ENCODE measurements around the gene TIFAB. TPM values are rescaled to one million over a fixed set of nuclear protein-coding genes. Genes with fewer than 3 reads are reported as not detected.
A peak's percentile ranks its signal among the peaks of the same experiment; 100 is the strongest.

Gene TIFAB
- total and polyA plus RNA-seq, 8 donors, result 0.12 to 0.21 TPM; not detected in 6

DNA sequence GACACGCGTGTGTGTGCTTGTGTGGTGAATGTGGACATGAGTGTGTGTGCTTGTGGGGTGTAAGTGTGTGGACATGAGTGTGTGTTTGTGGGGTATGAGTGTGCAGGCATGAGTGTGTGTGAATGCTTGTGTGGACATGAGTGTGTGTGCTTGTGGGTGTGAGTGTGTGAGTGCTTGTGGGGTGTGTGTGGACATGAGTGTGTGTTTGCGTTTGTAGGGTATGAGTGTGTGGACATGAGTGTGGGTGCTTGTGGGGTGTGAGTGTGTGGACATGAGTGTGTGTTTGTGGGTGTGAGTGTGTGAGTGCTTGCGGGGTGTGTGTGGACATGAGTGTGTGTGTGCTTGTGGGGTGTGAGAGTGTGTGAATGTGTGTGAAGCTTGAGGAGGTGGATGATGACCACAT, 29.8 kb upstream of the TIFAB start:
- WGBS, 2 donors, result 85 to 92% methylated on average over 4 of the region's 4 CpGs
- H3K27me3 ChIP-seq, result peaks cover 0 to 3% (median 0%) of the 10 kb centered on the region in 4 donors

GRCh38 chr5:135481387-135481786, 29.2 kb upstream of the TIFAB start:
- DNase-seq (no peak), FAIRE-seq (no peak), ATAC-seq (peak in 2 of 4 donors; percentile 13 to 41)
- no peak for TF ChIP-seq CTCF (IDR thresholded peaks at IDR 0.05)
- Histone ChIP-seq H3K4me1 (no peaks in the 10 kb centered on the region), H3K4me3 (no peak overlapping the region), H3K36me3 (no peaks in the 10 kb centered on the region), H3K9me3 (no peaks in the 10 kb centered on the region), H3K27ac (no peak overlapping the region), H3K27me3 (peaks cover 0 to 3% (median 0%) of the 10 kb centered on the region in 4 donors)
- 54 to 58% methylated on average over 5 of the region's 5 CpGs for WGBS, 2 donors
- intact Hi-C loops (cut with DNase I), result no loop called here

More for the DNA sequence above, 29.8 kb upstream of the TIFAB start:
- H3K4me1 ChIP-seq, result no peaks in the 10 kb centered on the region
- no peak overlapping the region for H3K4me3 ChIP-seq
- FAIRE-seq (no peak), ATAC-seq (no peak), DNase-seq (no peak)
- intact Hi-C loops (cut with DNase I), result no loop called here
- H3K9me3 ChIP-seq, result no peaks in the 10 kb centered on the region
- H3K36me3 ChIP-seq, result no peaks in the 10 kb centered on the region
- TF ChIP-seq CTCF (IDR thresholded peaks at IDR 0.05), result no peak
- H3K27ac ChIP-seq, result no peak overlapping the region

DNA sequence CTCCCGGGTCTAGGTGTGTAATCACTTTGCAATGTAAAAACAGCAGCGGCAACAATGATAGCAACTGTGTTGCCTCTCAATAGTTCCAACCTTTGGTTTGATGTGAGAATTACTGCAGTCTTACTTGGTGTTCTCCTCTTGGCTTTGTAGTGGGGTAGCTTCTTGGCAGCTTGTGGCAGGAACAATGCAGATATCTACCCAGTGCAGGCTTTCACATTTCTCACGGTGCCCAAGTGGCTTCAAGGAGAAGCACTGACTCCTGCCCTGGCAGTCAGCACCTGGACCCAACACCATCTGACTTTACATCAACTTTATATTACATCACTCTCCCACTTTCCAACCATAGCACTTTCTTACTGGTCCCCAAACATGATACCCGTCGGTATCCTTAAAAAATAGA, 28.4 kb upstream of the TIFAB start:
- no peak for TF ChIP-seq CTCF (IDR thresholded peaks at IDR 0.05)
- Histone ChIP-seq H3K4me3 (no peak overlapping the region), H3K4me1 (no peaks in the 10 kb centered on the region), H3K27ac (no peak overlapping the region), H3K27me3 (no peaks in the 10 kb centered on the region), H3K36me3 (no peaks in the 10 kb centered on the region), H3K9me3 (no peaks in the 10 kb centered on the region)
- FAIRE-seq (no peak), DNase-seq (no peak), ATAC-seq (no peak)
- intact Hi-C loops (cut with DNase I), result no loop called here
- 67 to 68% methylated on average over 5 of the region's 5 CpGs for WGBS, 2 donors

DNA sequence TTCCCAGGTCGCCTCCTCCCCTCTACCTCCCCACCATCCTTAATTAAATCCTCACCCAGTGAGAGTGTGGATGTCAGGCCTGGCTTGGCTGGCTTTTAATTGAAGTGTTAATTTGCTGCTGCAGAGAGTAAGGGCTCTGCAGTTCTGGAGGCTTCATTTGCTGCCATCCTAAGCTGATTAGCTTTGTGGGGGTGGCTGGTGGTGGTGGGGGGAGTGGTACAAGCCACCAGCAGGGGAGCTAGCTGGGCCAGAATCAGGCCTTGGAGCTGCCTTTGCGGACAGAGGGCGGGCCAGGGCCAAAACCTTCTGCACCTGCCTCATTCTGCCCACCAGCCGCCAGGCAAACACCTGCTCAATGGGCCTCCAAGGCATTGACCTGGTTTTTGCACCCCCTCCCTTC, 26.8 kb upstream of the TIFAB start:
- 76 to 77% methylated on average over 4 of the region's 4 CpGs for WGBS, 2 donors
- H3K27ac ChIP-seq, result no peak overlapping the region
- H3K27me3 ChIP-seq, result no peaks in the 10 kb centered on the region
- no peaks in the 10 kb centered on the region for H3K36me3 ChIP-seq
- ATAC-seq, result no peak
- FAIRE-seq, result no peak
- H3K9me3 ChIP-seq, result no peaks in the 10 kb centered on the region
- no peaks in the 10 kb centered on the region for H3K4me1 ChIP-seq
- no peak for DNase-seq
- intact Hi-C loops (cut with DNase I), result no loop called here
- no peak overlapping the region for H3K4me3 ChIP-seq
- TF ChIP-seq CTCF (IDR thresholded peaks at IDR 0.05), result no peak

DNA sequence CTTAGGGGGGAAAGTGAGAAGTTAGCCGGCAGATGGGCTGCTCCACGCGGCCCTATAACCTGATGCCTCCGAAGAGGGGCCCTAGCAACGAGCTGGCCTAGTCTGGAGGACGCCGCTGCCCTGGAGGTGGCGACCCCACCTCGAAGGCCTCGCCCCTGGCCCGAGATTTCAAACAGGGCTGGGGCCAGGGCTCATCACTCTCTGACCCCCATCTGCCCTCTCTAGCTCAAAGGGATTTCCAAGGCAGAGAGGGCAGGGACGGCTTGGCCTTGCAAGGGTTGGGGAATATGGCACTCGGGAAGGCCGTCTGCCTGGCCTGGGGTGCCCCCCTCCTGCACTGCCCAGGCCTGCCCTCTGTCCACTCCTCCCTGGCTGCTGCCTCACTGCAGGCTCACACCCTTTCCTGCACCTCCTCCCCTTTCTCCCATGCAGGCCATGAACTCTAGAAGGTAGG, 25.5 kb upstream of the TIFAB start:
- DNase-seq (peak in 1 of 6 donors; percentile 43), FAIRE-seq (no peak), ATAC-seq (no peak)
- TF ChIP-seq CTCF (IDR thresholded peaks at IDR 0.05), result no peak
- no peak overlapping the region for H3K27ac ChIP-seq
- H3K27me3 ChIP-seq, result no peaks in the 10 kb centered on the region
- H3K4me3 ChIP-seq, result no peak overlapping the region
- no peaks in the 10 kb centered on the region for H3K4me1 ChIP-seq
- intact Hi-C loops (cut with DNase I), result no loop called here
- 24 to 31% methylated on average over 14 of the region's 14 CpGs for WGBS, 2 donors
- H3K9me3 ChIP-seq, result no peaks in the 10 kb centered on the region
- H3K36me3 ChIP-seq, result no peaks in the 10 kb centered on the region
